H1 (cell line): ENCODE results near the gene TSPAN5. TPM values are rescaled to one million over a fixed set of nuclear protein-coding genes. Genes with fewer than 3 reads are reported as not detected.
A peak's percentile ranks its signal among the peaks of the same experiment; 100 is the strongest.

Experiments used
- ASH2L ChIP-seq: fragments of 200-600, 300-600 bp; sonication (generic); IDR thresholded peaks from one replicate; pipeline ENCODE4 v1.7.1; 2017; ENCODE audit warnings: low read length
- BACH1 ChIP-seq: IDR thresholded peaks from 2 replicates; pipeline ENCODE4 v1.6.1; 2012; ENCODE audit warnings: low read length, improper control_type of control experiment
- CBX5 ChIP-seq: fragments of 300-800, 300-1000 bp; sonication (generic); IDR thresholded peaks from 2 replicates; pipeline ENCODE4 v1.7.1; 2016; ENCODE audit warnings: antibody characterized with exemption, low read length, low read depth
- CEBPB ChIP-seq: IDR thresholded peaks from 2 replicates; pipeline ENCODE4 v1.6.1; 2012; ENCODE audit warnings: low read depth, low read length
- CHD2 ChIP-seq: IDR thresholded peaks from 2 replicates; pipeline ENCODE4 v1.6.1; 2012; ENCODE audit warnings: low read length, improper control_type of control experiment
- EGR1 ChIP-seq: IDR thresholded peaks from 2 replicates; pipeline ENCODE4 v1.6.1; 2011; ENCODE audit warnings: low read depth, low read length, borderline replicate concordance
- EZH2 ChIP-seq: fragments of 200-600 bp; sonication (generic); IDR thresholded peaks from 2 replicates; pipeline ENCODE4 v1.7.1; 2012; ENCODE audit warnings: low read depth, mild to moderate bottlenecking, moderate library complexity, low read length, inconsistent platforms; ENCODE audit not compliant: severe bottlenecking
- FOSL1 ChIP-seq: IDR thresholded peaks from 2 replicates; pipeline ENCODE4 v1.6.1; 2011; ENCODE audit warnings: mild to moderate bottlenecking, low read depth, low read length, moderate library complexity; ENCODE audit not compliant: insufficient read depth
- HDAC6 ChIP-seq: IDR thresholded peaks from one replicate; pipeline ENCODE4 v1.7.1; 2012; ENCODE audit warnings: low read depth, mild to moderate bottlenecking, inconsistent platforms, low read length, moderate library complexity
- JUND ChIP-seq: IDR thresholded peaks from 2 replicates; pipeline ENCODE4 v1.6.1; 2011; ENCODE audit warnings: mild to moderate bottlenecking, improper control_type of control experiment, low read length
- KDM1A ChIP-seq: fragments of 200-600, 300-600 bp; sonication (generic); IDR thresholded peaks from 2 replicates; pipeline ENCODE4 v1.7.1; 2016; ENCODE audit warnings: mild to moderate bottlenecking, low read length, borderline replicate concordance
- PHF8 ChIP-seq: fragments of 200-600 bp; sonication (generic); conservative IDR thresholded peaks from 2 replicates; pipeline ENCODE4 v1.7.1; 2012; ENCODE audit warnings: low read depth, mild to moderate bottlenecking, inconsistent platforms, low read length, moderate library complexity
- RNF2 ChIP-seq: fragments of 200-900, 300-1000 bp; sonication (generic); IDR thresholded peaks from 2 replicates; pipeline ENCODE4 v1.7.1; 2016; ENCODE audit warnings: borderline replicate concordance, low read depth, mild to moderate bottlenecking, antibody characterized with exemption, low read length; ENCODE audit not compliant: poor library complexity, severe bottlenecking; ENCODE audit errors: missing control alignments
- SAP30 ChIP-seq: fragments of 300-600 bp; sonication (generic); IDR thresholded peaks from 2 replicates; pipeline ENCODE4 v1.7.1; 2012; ENCODE audit warnings: low read length, moderate library complexity, mild to moderate bottlenecking, inconsistent platforms; ENCODE audit not compliant: insufficient read depth, insufficient replicate concordance
- SP2 ChIP-seq: IDR thresholded peaks from 2 replicates; pipeline ENCODE4 v1.6.1; 2012; ENCODE audit warnings: mild to moderate bottlenecking, low read length, inconsistent platforms
- SP4 ChIP-seq: IDR thresholded peaks from 2 replicates; pipeline ENCODE4 v1.6.1; 2012; ENCODE audit warnings: low read length, inconsistent platforms
- TAF7 ChIP-seq: optimal IDR thresholded peaks from 2 replicates; pipeline ENCODE3; 2011; ENCODE audit warnings: low read depth, mild to moderate bottlenecking, inconsistent platforms, low read length, moderate library complexity, borderline replicate concordance
- TCF12 ChIP-seq: IDR thresholded peaks from 2 replicates; pipeline ENCODE4 v1.6.1; 2011; ENCODE audit warnings: low read depth, mild to moderate bottlenecking, low read length
- TEAD4 ChIP-seq: IDR thresholded peaks from 2 replicates; pipeline ENCODE4 v1.6.1; 2012; ENCODE audit warnings: low read depth, low read length, inconsistent platforms, mixed read lengths
- ZNF274 ChIP-seq: IDR thresholded peaks from 2 replicates; pipeline ENCODE4 v1.7.0; 2012; ENCODE audit warnings: low read length, borderline replicate concordance; ENCODE audit errors: extremely low read depth
- polyA plus RNA-seq, 7 experiments: library from polyadenylated mRNA; depleted of rRNA in 3 of 7; stranded (reverse) in 5 of 7; unstranded in 2 of 7; fragments of >200 nt in 5 of 7; fragments of 200-250 nt in 2 of 7; gene quantifications; 1 replicate in 5 of 7; 2 replicates in 1 of 7; 4 replicates in 1 of 7; pipeline versions ENCODE4 v1.2.1 to v1.2.3, GENCODE V29; 2011 to 2013; ENCODE audit warnings: missing spikeins in 2 of 7, mixed read lengths in 2 of 7
- total RNA-seq: library from RNA; stranded (reverse); fragmentation: NEBNext Ultra II Directional; extraction: Animal tissue kit (Norgen Biotek cat#: 25700); gene quantifications from 2 replicates; pipeline ENCODE4 v1.2.1, GENCODE V29; 2021
- TF ChIP-seq, protein P1 (sequence below): IDR thresholded peaks from 2 replicates; pipeline ENCODE4 v1.6.1; 2011; ENCODE audit warnings: low read depth, mild to moderate bottlenecking, low read length; ENCODE audit not compliant: insufficient read depth

The TSPAN5 gene
- total and polyA plus RNA-seq, 2 of the 8 experiments (the other 6 are each of a cell fraction or from before 2014, with no cell fraction given): 17.6 to 21.2 TPM

DNA sequence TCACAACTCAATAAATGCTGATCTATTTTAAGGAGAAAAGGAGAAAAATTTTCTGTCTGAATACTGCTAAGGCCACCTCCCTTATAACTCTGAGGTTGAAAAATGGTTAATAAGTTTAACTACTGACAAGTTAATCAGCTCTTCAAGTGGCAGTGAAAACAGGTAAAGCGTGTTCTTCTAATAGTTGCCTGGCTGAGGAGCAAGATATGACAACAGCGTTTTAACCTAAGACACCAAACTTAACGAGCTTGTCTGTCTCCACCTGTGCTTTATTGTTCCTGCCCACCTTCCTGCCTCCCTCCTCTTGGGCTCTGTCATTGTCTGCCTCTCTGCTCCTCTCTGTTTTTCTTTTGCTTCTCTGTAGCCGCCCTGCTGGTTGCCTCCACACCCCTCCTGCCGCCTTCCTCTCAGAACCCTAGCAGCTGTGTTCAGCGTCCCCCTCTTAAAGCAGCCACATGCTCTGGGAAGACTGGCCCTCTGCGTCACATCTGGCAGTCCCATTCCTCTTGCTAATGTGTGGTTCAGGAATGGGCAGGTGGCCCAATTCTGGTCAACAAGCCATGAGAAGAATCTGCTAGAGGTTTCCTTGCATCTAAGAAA, 4.3 kb upstream of the TSPAN5 start (continued):
- TF ChIP-seq RNF2 (no peak), TCF12 (peak; percentile 83; the same call in 1 of the 2 replicates), KDM1A (peak; percentile 32; the same call in 1 of the 2 replicates), SP4 (no peak), FOSL1 (no peak), CBX5 (no peak), EGR1 (no peak), ASH2L (peak; percentile 45), CEBPB (no peak), SAP30 (no peak), TAF7 (peak; percentile 29), BACH1 (no peak), HDAC6 (no peak), CHD2 (no peak), PHF8 (no peak), JUND (no peak), SP2 (no peak), ZNF274 (no peak), EZH2 (no peak), TEAD4 (no peak)
- TF ChIP-seq, protein P1, sequence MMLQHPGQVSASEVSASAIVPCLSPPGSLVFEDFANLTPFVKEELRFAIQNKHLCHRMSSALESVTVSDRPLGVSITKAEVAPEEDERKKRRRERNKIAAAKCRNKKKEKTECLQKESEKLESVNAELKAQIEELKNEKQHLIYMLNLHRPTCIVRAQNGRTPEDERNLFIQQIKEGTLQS: no peak
